PFSK-1 (cell line): Measurements from ENCODE around the gene SNX32.

Experiments
- FOXP2 ChIP-seq: optimal IDR thresholded peaks from 2 replicates; pipeline ENCODE3; 2011; ENCODE audit warnings: borderline replicate concordance, control low read depth, inconsistent platforms; ENCODE audit not compliant: insufficient read depth; ENCODE audit errors: extremely low read length, extremely low read depth
- POLR2AphosphoS5 ChIP-seq: IDR thresholded peaks from 2 replicates; pipeline ENCODE4 v1.6.1; 2012; ENCODE audit warnings: low read depth, mild to moderate bottlenecking, control low read depth, low read length, moderate library complexity
- SIN3A ChIP-seq: IDR thresholded peaks from 2 replicates; pipeline ENCODE4 v1.6.1; 2012; ENCODE audit warnings: mild to moderate bottlenecking, low read length, moderate library complexity, borderline replicate concordance; ENCODE audit not compliant: insufficient read depth
- TAF1 ChIP-seq: IDR thresholded peaks from 2 replicates; pipeline ENCODE4 v1.6.1; 2012; ENCODE audit warnings: low read length, control low read depth, borderline replicate concordance; ENCODE audit not compliant: insufficient read depth
- TF ChIP-seq, protein P1 (sequence below), 2 experiments: IDR thresholded peaks; 2 replicates each; pipeline versions ENCODE4 v1.6.1 to v1.8.0; 2011 to 2012; ENCODE audit warnings: low read depth in 2 of 2, low read length in 2 of 2, control low read depth in 1 of 2, inconsistent platforms in 1 of 2, mild to moderate bottlenecking in 1 of 2, moderate library complexity in 1 of 2; ENCODE audit not compliant: insufficient read depth in 1 of 2

The SNX32 gene

DNA sequence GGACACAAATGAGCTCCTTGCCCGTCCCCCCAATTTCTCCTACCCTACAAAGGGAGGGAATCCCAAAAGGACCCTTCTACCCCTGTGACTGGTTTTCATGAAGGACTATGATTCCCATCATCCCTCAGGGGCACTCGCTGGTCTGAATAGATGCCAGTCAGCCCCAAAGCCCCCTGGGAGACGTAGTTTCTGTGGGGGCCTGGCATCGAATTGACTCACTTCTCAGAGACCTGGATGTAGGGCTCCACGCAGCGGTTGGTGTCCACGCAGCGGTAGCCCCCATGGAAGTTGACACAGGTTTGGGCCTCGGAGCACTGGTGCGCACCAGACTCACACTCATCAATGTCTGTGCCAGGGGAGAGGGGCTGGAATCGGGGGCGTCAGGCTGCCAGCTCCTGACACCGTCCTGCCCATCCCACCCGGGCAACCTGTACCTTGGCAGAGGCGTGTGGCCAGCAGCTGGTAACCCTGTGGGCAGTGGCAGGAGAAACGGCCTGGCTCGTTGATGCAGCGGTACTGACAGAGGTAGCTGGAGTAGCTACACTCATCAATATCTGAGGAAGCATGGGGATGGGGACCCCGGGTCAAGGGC lies 34.4 kb downstream of the SNX32 start:
- peak; percentile 45; the same call in 1 of the 2 replicates for TF ChIP-seq POLR2AphosphoS5
- TF ChIP-seq, protein P1, sequence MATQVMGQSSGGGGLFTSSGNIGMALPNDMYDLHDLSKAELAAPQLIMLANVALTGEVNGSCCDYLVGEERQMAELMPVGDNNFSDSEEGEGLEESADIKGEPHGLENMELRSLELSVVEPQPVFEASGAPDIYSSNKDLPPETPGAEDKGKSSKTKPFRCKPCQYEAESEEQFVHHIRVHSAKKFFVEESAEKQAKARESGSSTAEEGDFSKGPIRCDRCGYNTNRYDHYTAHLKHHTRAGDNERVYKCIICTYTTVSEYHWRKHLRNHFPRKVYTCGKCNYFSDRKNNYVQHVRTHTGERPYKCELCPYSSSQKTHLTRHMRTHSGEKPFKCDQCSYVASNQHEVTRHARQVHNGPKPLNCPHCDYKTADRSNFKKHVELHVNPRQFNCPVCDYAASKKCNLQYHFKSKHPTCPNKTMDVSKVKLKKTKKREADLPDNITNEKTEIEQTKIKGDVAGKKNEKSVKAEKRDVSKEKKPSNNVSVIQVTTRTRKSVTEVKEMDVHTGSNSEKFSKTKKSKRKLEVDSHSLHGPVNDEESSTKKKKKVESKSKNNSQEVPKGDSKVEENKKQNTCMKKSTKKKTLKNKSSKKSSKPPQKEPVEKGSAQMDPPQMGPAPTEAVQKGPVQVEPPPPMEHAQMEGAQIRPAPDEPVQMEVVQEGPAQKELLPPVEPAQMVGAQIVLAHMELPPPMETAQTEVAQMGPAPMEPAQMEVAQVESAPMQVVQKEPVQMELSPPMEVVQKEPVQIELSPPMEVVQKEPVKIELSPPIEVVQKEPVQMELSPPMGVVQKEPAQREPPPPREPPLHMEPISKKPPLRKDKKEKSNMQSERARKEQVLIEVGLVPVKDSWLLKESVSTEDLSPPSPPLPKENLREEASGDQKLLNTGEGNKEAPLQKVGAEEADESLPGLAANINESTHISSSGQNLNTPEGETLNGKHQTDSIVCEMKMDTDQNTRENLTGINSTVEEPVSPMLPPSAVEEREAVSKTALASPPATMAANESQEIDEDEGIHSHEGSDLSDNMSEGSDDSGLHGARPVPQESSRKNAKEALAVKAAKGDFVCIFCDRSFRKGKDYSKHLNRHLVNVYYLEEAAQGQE (IDR thresholded peaks at IDR 0.05; ENCODE audit: insufficient read depth in 1 of 2, low read depth in 2 of 2, low read length in 2 of 2), result no peak

DNA sequence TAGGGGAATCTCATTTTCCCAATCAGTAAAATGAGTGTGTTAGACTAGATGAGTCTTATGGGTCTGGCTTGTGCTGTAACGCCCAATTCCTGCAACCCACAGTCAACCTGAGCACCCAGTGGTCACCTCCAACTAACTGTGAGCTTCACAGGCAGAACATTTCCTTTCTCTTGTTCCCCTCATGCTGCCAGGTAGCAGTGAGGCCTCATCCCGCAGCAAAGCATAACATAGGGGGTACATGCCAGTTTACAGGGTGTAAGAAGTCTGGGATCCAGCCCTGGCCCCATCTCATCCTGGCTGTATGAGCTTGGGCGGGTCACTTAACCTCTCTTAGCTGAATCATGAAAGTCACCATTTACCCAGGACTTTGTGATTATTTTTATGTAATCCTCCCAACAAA lies 35.1 kb downstream of the SNX32 start:
- TF ChIP-seq SIN3A (no peak), POLR2AphosphoS5 (peak; percentile 32; the same call in 1 of the 2 replicates)

DNA sequence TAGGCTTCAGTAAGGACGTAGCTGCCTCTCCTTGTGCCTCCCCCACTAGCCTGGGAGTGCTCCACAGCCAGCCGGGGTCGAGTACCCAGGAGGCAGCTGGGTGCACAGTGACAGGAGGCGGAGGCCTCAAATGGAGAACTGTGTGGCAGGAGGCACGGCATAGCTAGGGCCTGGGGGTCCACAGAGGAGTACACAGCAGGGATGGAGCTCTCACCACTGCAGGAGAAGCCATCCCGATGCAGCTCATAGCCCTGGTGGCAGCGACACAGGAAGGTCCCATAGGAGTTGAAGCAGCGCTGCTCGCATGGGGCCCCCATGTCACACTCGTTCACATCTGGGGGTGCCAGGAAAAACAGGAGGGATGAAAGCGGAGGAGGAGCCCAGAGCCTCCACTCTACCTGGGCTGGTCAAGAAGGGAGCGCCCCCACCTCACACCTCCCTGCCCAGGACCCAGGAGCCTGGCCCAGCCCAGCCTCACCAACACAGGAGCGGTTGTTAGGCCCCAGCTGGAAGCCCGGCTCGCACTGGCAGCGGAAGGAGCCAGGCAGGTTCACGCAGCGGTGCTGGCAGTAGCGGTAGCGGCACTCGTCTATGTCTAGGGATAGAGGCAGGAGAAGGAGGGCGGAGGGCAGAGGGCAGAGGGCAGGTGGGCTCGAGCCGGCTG lies 36.0 kb downstream of the SNX32 start:
- TF ChIP-seq, protein P1 (IDR thresholded peaks at IDR 0.05; ENCODE audit: insufficient read depth in 1 of 2, low read depth in 2 of 2, low read length in 2 of 2), result no peak
- TF ChIP-seq POLR2AphosphoS5, result no peak; the same call in 1 of the 2 replicates
- no peak for TF ChIP-seq TAF1
- no peak for TF ChIP-seq FOXP2
- no peak for TF ChIP-seq SIN3A

DNA sequence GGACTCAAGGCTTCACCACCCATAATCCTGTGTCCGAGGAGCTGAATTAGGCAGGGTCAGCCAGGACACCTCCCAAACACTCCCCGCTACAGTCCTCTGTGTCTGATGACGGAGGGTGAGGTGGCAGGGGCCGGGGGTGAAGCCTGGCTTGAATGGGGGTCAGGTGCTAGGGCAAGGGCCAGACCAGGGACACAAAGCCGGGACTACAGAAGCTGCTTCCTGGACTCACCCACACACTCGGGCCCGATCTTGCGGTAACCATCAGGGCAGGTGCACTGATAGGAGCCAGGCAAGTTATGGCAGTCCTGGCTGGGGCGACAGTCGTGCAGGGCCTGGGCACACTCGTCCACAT lies 36.5 kb downstream of the SNX32 start:
- TF ChIP-seq POLR2AphosphoS5 (no peak), TAF1 (no peak), SIN3A (no peak), FOXP2 (no peak)
- TF ChIP-seq, protein P1 (IDR thresholded peaks at IDR 0.05; ENCODE audit: insufficient read depth in 1 of 2, low read depth in 2 of 2, low read length in 2 of 2), result no peak

DNA sequence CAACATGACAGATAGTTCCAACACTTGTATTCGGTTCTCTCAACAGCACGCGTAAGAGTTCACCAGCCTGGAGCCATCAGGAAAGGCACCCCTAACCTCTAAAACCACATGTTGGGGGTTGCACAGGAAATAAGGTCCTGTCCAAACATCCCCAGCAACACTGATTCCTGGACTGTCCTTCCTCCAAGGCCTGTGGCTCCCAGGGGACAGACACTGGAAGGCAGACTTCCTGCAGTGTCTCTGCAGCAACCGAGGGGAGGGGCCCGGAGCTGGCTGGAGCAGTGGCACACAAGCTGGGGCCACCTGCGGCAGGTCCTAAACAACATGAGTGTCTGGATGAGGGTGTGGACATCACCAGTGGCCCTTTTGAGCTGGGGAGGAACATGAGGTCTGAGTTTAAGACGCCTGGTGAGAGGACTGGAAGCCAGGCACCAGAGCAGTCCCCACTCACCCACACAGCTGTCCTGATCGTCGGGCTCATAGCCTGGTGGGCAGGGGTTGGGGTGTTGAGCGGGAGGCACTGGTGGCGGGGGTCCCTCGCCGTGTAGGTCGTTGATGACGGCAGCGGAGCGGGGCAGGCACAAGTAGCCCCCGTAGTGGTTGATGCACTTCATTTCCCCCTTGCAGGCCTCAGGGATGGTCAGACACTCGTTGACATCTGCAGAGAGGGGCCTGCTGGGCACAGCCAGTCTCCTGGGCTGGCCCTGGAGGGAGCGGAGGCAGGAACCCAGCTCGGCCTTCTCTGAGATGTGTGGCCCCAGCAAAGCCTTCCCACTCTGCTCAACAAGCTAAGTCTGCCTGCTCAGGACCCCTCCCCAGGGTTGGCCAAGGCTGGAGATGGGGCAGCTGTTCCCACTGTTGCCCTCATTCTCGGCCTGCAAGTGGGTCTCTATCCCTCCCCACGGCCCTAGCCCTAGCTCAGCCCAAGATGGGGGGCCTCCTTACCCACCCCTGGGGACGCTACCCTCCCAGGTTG lies 37.2 kb downstream of the SNX32 start:
- TF ChIP-seq FOXP2, result no peak

DNA sequence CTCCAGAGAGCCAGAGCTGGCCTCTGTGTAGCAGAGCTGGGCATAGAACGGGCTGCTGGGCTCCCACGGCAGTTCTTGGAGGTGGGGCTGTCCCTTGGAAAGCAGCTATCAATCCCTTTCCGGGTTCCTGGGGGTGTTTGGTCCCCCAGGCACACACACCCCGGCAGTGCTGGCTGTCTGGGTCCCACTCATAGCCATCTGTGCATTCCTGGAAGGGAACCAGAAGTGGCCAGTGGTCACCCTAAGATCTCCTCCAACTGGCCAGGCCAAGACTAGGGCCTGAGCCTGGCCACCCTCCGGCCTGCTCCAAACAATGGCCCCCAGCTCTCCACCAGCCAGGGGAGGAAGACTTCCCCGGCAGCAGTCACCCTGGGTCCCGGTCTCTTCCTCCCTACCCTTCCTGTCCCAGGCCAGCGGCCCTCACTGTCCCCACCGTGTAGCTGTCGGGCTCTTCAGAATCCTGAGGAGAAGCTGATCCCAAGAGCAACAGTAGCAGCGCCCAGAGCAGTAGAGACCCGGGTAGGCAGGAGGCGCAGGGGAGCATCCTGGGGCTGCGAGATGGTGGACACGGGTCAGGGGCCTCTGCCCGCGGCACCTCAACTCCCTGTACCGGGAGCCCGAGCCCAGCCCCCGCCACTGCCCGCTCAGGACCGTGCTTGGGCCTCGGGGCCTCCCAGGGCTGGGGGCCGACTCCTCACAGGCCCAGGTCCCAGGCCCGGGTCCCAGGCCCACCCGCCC lies 38.2 kb downstream of the SNX32 start:
- TF ChIP-seq, protein P1 (IDR thresholded peaks at IDR 0.05; ENCODE audit: insufficient read depth in 1 of 2, low read depth in 2 of 2, low read length in 2 of 2), result no peak
- TF ChIP-seq TAF1 (no peak), FOXP2 (no peak), SIN3A (no peak), POLR2AphosphoS5 (no peak)
